ENCODE measurements around the gene ACTG1.

The ACTG1 gene

GRCh38 chr17:81478119-81478518, 34.5 kb downstream of the ACTG1 start:
- no peak for DNase-seq

DNA sequence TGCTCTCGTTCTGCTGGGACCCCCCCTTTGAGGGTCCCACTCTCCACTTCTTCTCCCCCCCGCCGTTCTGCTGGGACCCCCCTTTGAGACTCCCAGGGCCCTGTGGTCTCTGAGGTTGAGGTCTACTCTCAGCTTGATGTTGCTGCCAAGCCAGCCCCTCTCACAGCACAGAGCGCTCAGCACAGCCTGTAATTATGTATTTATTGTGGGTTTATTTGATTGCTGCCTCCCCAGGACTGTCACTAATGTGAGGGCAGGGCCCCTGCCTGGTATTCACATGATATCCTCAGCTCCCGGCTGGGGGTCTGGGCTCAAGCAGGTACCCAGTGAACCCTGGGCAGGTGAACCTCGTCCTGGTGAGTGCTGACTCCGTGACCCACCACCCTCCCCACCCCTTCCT, 35.4 kb downstream of the ACTG1 start:
- no peak for DNase-seq

DNA sequence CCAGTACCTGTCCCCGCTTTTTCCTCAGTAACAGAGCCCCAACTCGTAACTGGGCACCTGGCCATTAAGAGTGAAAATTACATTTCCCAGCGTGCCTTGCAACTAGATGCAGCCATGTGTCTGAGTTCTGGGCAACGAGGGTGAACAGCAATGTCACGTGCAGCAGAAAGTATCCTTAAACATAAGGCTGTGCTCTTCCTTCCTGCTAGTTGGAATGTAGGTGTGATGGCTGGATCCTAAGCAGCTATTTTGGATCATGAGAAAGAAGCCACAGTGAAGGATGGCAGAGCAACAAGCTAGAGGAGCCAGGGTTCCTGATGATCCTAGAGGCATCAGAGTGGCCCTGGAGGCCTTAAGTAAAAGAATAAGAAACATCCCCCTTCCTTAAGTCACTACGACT, 36.0 kb downstream of the ACTG1 start:
- DNase-seq, result no peak

DNA sequence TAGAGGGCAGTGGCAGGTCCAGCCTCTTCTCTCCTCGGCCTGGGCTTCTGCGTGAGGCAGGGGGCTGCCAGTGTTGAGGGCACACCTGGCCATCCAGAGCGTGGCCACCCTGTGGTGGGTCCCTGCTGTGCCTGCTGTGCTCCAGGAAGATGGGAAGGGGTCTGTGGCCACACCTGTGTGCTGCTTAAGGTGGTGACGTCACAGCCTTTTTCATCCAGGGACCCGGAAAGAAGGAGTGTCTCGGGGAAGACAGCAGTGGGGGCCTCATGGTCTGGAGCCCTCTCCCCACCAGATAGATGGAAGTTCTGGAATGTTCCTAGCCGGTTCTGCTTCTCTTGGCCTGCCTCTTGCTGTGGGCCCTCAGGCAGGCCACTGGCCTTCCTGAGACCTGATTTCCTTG, 36.5 kb downstream of the ACTG1 start:
- DNase-seq, result no peak

DNA sequence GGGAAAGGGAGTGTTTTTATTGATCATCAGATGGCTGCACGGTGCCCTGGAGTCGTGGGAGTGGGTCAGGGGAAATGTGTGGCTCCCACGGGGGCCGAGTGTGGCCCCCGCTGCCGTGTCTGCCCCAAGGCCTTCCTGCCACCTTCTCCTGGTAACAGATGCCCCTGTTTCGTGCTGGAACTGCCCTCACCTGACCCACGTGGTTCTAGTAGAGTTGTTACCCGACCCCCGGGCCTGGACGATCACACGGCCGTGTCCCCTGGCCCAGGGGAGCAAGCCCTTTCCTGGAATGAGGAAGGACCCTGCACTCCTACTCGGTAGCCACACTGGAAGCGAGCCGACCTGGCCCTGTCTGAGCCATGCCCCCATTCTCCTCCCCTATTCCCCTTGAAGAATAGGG, 37.6 kb downstream of the ACTG1 start:
- no peak for DNase-seq

DNA sequence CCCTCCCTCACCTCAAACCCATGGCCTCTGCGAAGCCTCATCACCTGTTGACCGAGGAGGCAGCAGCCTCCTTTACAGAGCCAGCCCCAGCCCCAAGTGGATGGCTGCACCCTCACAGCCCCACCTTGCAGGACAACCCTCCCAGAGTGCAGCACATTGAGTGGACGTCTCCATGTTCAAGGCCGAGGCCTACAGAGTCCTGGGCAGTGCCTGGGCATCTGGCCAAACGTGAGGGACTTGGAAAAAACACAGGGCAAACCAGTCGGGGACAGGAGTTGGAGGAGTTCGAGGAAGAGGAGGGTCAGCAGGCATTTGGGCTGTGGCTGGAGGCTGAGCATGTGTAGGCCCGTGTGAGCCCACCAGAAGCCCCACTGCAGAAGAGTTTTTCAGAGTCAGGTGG, 39.6 kb downstream of the ACTG1 start:
- no peak for DNase-seq

GRCh38 chr17:81471818-81472456, 40.7 kb downstream of the ACTG1 start:
- DNase-seq, result no peak

DNA sequence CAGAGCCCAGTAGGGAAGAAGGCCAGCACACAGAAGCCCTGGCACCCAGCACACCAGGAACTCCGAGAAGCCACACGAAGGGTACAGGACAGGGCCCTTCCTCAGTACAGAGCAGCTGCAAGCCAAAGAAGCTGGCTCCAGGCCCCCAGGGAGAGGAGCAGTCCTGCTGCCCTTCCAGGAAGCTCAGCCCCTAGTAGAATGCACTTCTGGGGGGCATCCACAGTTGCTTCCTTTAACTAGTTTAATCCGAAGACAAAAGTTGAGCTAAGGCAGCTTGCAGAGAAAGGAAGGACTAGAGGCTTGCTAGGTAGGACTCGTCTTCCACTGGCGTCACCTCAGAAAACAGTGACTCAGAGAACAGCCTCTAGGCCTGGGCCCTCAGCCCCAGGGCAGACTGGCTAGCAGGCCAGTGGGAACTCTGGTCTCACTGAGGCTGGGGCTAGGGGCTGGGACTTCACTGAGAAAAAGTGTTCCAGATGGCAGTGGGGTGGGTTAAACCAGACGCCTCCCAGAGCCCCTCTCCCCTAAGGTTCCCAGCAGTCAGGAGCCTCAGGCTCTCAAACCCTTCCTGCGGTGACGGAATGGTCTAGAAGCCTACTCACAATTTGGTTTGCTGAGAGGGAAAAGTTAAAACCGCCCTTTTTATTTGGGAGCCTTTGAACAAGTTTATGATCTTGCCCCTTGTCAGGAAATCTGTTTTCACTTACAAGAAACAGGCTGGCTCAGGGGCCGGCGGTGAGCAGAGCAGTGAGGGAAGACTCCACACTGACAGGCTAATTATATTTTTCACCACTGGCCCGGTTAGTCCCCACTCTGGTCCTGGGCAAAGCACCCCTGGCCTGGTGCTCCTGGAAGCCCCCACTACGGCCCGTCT, 41.4 kb downstream of the ACTG1 start:
- DNase-seq, result no peak

GRCh38 chr17:81470270-81470943, 42.2 kb downstream of the ACTG1 start:
- DNase-seq, result no peak

DNA sequence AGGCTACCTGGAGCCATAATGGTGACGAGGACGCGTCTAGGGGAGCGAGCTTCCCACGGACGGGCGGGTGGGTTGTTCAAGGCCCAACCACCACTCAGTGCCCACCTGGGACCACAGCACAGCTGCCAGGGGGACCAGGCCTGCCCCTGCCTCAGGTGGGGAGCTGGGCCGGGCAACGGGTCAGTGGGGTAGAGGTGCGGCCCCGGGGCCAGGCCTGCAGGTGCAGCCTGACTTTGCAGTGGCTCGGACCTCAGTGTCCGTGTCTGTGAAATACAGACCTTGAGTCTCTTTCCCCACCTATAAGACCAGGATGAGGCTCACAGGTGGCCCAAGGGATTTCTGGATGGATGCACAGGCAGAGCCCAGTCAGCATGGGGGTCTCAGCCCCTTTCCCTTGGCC, 43.3 kb downstream of the ACTG1 start:
- no peak for DNase-seq

DNA sequence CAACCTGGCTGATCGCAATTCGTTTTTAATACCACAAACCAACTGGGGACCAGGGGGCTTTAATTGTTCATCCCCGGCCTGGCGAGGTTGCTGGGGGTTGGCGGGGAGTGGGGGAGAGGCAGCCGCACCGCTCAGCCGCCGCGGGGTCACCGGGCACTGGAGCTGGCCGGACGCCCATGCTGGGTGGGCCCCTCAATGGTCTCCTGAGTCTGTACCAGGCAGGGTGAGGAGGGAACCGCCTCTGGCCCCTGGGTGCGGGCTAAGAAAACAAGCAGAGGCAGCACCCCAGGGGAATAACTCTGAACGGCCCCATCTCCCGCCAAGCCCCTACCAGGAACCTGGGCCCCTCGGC, 43.9 kb downstream of the ACTG1 start:
- no peak for DNase-seq

GRCh38 chr17:81468111-81468769, 44.4 kb downstream of the ACTG1 start:
- no peak for DNase-seq

- DNase-seq, result no peak
Observed at GRCh38 chr17:81466564-81467472, 45.8 kb downstream of the ACTG1 start.

GRCh38 chr17:81465910-81466309, 46.7 kb downstream of the ACTG1 start:
- DNase-seq, result no peak

- peak; percentile 7 for DNase-seq
Observed at GRCh38 chr17:81464586-81464985, 48.0 kb downstream of the ACTG1 start.

- DNase-seq, result no peak
Observed at GRCh38 chr17:81463506-81463905, 49.1 kb downstream of the ACTG1 start.

DNA sequence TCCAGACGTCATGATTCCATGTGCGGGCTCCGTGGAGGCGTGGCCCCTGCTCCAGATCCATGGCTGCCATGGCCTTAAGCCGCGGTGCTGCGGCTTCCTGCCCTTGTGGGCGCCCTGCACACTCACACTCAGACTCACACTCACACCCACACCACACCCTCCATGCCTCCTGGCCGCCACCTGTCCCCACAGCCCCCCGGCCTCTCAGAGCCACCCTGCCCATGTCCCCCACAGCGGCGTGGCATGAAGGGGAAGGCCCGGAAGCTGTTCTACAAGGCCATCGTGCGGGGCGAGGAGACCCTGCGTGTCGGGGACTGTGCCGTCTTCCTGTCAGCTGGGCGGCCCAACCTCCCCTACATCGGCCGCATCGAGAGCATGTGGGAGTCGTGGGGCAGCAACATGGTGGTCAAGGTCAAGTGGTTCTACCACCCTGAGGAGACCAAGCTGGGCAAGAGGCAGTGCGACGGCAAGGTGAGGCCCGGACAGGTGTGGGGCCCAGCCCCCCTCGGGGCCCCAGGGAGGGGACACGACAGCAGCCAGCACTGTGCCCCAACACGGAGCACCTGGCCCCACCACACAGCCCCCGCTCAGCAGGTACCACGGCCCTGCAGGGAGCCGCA, 50.0 kb downstream of the ACTG1 start:
- no peak for DNase-seq

GRCh38 chr17:81461607-81462500, 50.7 kb downstream of the ACTG1 start:
- DNase-seq, result no peak

DNA sequence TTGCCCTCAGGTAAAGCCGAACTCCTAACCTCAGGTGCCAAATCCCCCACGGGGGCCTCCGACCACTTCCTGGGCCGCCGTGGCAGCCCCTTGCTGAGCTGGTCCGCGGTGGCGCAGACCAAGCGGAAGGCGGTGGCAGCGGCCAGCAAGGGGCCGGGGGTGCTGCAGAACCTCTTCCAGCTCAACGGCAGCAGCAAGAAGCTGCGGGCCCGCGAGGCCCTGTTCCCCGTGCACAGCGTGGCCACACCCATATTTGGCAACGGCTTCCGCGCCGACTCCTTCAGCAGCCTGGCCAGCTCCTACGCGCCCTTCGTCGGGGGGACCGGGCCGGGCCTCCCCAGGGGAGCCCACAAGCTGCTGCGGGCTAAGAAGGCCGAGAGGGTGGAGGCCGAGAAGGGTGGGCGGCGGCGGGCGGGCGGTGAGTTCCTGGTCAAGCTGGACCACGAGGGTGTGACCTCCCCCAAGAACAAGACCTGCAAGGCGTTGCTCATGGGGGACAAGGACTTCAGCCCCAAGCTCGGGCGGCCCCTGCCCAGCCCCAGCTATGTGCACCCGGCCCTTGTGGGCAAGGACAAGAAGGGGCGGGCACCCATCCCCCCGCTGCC, 51.6 kb downstream of the ACTG1 start:
- DNase-seq, result no peak
